Activated naive CD8-positive, alpha-beta T cell treated with anti-CD3 and anti-CD28 coated beads for 36 hours (primary cell): ENCODE measurements around the gene LYL1. TPM values are rescaled to one million over a fixed set of nuclear protein-coding genes. Genes with fewer than 3 reads are reported as not detected.

ENCODE experiments used
- DNase-seq: peaks from one replicate; pipeline ENCODE4 v3.0.0; 2021
- H3K27ac Mint-ChIP-seq: one replicate; pipeline ENCODE4 v1.8.0; 2022; ENCODE audit warnings: mild to moderate bottlenecking, moderate library complexity, mixed read lengths
- H3K27me3 Mint-ChIP-seq: one replicate; pipeline ENCODE4 v1.8.0; 2022; ENCODE audit warnings: mild to moderate bottlenecking, mixed read lengths
- H3K36me3 Mint-ChIP-seq: one replicate; pipeline ENCODE4 v1.8.0; 2021; ENCODE audit warnings: mild to moderate bottlenecking, mixed read lengths
- H3K4me1 Mint-ChIP-seq: one replicate; pipeline ENCODE4 v1.8.0; 2021; ENCODE audit warnings: mixed read lengths
- H3K4me3 Mint-ChIP-seq: one replicate; pipeline ENCODE4 v1.8.0; 2022; ENCODE audit warnings: mild to moderate bottlenecking, moderate library complexity, mixed read lengths
- H3K9me3 Mint-ChIP-seq: one replicate; pipeline ENCODE4 v1.8.0; 2022; ENCODE audit warnings: mixed read lengths
- total RNA-seq, 2 experiments: library from RNA; stranded (reverse); gene quantifications; one replicate each; pipeline ENCODE4 v1.2.3, GENCODE V29; 2021

The LYL1 gene
- total RNA-seq, 2 experiments from 2014 or later = 2.6 to 2.9 TPM

- H3K27me3 Mint-ChIP-seq = no peaks in the 10 kb centered on the region
- no peak for DNase-seq
- no peak overlapping the region for H3K4me3 Mint-ChIP-seq
- H3K9me3 Mint-ChIP-seq = no peaks in the 10 kb centered on the region
- no peak overlapping the region for H3K27ac Mint-ChIP-seq
- peaks cover 13% of the 10 kb centered on the region for H3K36me3 Mint-ChIP-seq
- H3K4me1 Mint-ChIP-seq = peaks cover 24% of the 10 kb centered on the region
Measured at GRCh38 chr19:13135068-13136062, 32.7 kb upstream of the LYL1 start.

DNA sequence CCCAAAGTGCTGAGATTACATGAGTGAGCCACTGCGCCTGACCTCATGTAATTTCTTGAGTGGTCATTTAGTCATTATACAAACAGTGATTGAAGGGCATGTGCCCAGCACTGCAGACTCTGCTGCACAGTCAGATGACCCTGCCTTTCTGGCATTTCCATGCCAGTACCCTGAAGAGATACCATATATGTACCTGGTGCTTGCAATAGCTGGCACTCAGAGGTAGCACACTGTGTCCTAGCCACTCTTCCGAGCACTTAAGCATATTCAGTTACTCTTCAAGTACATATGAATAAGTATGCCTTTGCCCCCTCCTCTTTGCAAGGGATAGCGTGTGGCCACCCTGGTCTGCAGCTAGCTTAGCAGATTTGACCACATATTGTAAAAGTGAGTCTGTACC, 32.0 kb upstream of the LYL1 start:
- H3K27ac Mint-ChIP-seq = no peak overlapping the region
- H3K36me3 Mint-ChIP-seq = peaks cover 13% of the 10 kb centered on the region
- H3K9me3 Mint-ChIP-seq = no peaks in the 10 kb centered on the region
- no peak for DNase-seq
- peaks cover 24% of the 10 kb centered on the region for H3K4me1 Mint-ChIP-seq
- no peaks in the 10 kb centered on the region for H3K27me3 Mint-ChIP-seq
- no peak overlapping the region for H3K4me3 Mint-ChIP-seq

- H3K9me3 Mint-ChIP-seq = no peaks in the 10 kb centered on the region
- H3K4me1 Mint-ChIP-seq = peaks cover 24% of the 10 kb centered on the region
- no peaks in the 10 kb centered on the region for H3K27me3 Mint-ChIP-seq
- no peak for DNase-seq
- peaks cover 13% of the 10 kb centered on the region for H3K36me3 Mint-ChIP-seq
- peak overlapping the region; percentile 90 for H3K27ac Mint-ChIP-seq
- no peak overlapping the region for H3K4me3 Mint-ChIP-seq
Measured at GRCh38 chr19:13133241-13133870, 30.7 kb upstream of the LYL1 start.

GRCh38 chr19:13132471-13133180, 30.0 kb upstream of the LYL1 start:
- Mint-ChIP-seq H3K36me3 (peaks cover 13% of the 10 kb centered on the region), H3K27ac (peak overlapping the region; percentile 90), H3K27me3 (no peaks in the 10 kb centered on the region), H3K4me1 (peaks cover 28% of the 10 kb centered on the region), H3K9me3 (no peaks in the 10 kb centered on the region), H3K4me3 (peak overlapping the region; percentile 15)
- DNase-seq = peak; percentile 68

- H3K27ac Mint-ChIP-seq = peak overlapping the region; percentile 47
- no peaks in the 10 kb centered on the region for H3K27me3 Mint-ChIP-seq
- no peaks in the 10 kb centered on the region for H3K9me3 Mint-ChIP-seq
- no peak overlapping the region for H3K4me3 Mint-ChIP-seq
- peaks cover 28% of the 10 kb centered on the region for H3K4me1 Mint-ChIP-seq
- DNase-seq = no peak
- peaks cover 13% of the 10 kb centered on the region for H3K36me3 Mint-ChIP-seq
Measured at GRCh38 chr19:13130886-13131490, 28.3 kb upstream of the LYL1 start.

DNA sequence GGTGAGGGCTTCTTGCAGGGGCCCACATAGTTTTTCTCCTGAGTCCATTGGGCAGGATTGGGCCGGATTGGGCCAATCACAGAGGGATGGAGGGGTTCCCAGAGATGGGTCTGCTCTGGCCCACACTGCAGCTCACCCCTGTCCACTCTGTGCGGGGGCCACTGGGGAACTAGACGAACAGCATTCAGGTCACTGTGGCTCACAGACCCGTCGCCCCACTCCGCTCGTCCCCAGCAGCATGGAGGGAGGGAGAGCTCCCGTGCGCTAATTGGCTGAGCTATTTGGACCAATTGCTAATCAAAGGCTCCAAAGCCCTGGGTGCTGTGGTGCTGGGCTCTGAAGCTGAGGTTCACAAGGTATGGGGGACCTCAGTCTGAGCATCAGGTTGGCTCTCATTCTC, 26.7 kb upstream of the LYL1 start:
- no peak overlapping the region for H3K4me3 Mint-ChIP-seq
- peaks cover 28% of the 10 kb centered on the region for H3K4me1 Mint-ChIP-seq
- H3K9me3 Mint-ChIP-seq = no peaks in the 10 kb centered on the region
- DNase-seq = no peak
- H3K36me3 Mint-ChIP-seq = peaks cover 13% of the 10 kb centered on the region
- H3K27ac Mint-ChIP-seq = no peak overlapping the region
- no peaks in the 10 kb centered on the region for H3K27me3 Mint-ChIP-seq

DNA sequence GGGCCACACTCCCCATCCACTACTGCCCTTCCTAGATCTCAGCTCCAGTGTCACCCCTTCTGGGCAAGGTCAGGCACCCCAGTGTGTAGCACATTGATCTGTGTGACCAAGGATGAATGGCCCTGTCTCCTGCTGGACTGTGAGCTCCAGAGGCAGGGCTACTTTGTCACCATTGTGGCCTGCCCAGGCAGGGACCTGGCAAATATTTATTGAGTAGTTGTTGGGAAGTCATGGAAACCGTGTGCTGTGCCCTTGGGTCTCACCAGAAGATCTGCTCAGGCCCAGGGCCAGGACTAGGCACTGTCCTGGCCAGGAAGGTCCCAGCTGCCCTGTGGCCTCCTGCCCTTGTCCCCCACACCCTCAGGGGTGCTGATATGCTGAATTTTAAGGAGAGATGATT, 25.9 kb upstream of the LYL1 start:
- H3K27ac Mint-ChIP-seq = no peak overlapping the region

GRCh38 chr19:13127811-13128575, 25.3 kb upstream of the LYL1 start:
- no peaks in the 10 kb centered on the region for H3K27me3 Mint-ChIP-seq
- DNase-seq = no peak
- no peak overlapping the region for H3K27ac Mint-ChIP-seq
- H3K36me3 Mint-ChIP-seq = peaks cover 9% of the 10 kb centered on the region
- no peaks in the 10 kb centered on the region for H3K9me3 Mint-ChIP-seq
- H3K4me1 Mint-ChIP-seq = peaks cover 27% of the 10 kb centered on the region
- H3K4me3 Mint-ChIP-seq = no peak overlapping the region

More for the DNA sequence above, 25.9 kb upstream of the LYL1 start:
- H3K27me3 Mint-ChIP-seq = no peaks in the 10 kb centered on the region
- peaks cover 29% of the 10 kb centered on the region for H3K4me1 Mint-ChIP-seq
- no peaks in the 10 kb centered on the region for H3K9me3 Mint-ChIP-seq
- H3K36me3 Mint-ChIP-seq = peaks cover 13% of the 10 kb centered on the region
- no peak overlapping the region for H3K4me3 Mint-ChIP-seq
- DNase-seq = no peak

- no peak overlapping the region for H3K4me3 Mint-ChIP-seq
- no peak for DNase-seq
- H3K36me3 Mint-ChIP-seq = peaks cover 5% of the 10 kb centered on the region
- H3K9me3 Mint-ChIP-seq = no peaks in the 10 kb centered on the region
- no peak overlapping the region for H3K27ac Mint-ChIP-seq
- H3K27me3 Mint-ChIP-seq = no peaks in the 10 kb centered on the region
- peaks cover 25% of the 10 kb centered on the region for H3K4me1 Mint-ChIP-seq
Measured at GRCh38 chr19:13127051-13127450, 24.4 kb upstream of the LYL1 start.

GRCh38 chr19:13122980-13123957, 20.6 kb upstream of the LYL1 start:
- H3K27ac Mint-ChIP-seq = peak overlapping the region; percentile 56
- H3K36me3 Mint-ChIP-seq = peaks cover 8% of the 10 kb centered on the region
- DNase-seq = no peak
- H3K27me3 Mint-ChIP-seq = no peaks in the 10 kb centered on the region
- H3K4me3 Mint-ChIP-seq = no peak overlapping the region
- H3K4me1 Mint-ChIP-seq = peaks cover 46% of the 10 kb centered on the region
- H3K9me3 Mint-ChIP-seq = no peaks in the 10 kb centered on the region

DNA sequence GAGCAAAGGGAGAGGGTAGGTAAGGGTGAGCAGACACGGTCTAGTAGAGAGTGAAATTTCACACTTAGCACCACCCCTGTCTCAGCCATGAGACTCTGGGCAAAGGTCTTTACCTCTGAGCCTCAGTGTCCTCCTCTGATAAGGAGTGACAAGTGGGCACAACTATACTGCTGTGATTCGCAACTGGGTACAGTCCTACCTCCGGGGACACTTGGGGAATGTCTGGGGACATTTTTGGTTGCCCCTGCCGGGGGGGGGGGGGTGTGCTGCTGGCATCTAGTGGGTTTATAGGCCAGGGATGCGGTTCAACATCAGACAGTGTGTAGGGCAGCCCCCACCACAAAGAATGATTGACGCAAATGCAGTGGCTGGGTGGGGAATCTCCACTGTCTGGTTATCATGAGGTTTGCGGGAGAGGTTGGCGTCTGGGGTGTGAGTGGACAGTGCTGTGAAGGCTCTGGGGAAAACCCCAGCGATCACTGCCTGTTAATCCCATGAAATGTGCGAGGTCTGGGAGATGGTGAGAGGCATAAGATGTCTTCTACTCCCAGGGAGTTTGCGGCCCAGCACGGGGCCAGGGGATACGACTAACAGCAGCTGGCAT, 19.7 kb upstream of the LYL1 start:
- Mint-ChIP-seq H3K27ac (peak overlapping the region; percentile 56), H3K4me3 (no peak overlapping the region), H3K4me1 (peaks cover 42% of the 10 kb centered on the region), H3K27me3 (no peaks in the 10 kb centered on the region), H3K9me3 (no peaks in the 10 kb centered on the region), H3K36me3 (peaks cover 8% of the 10 kb centered on the region)
- DNase-seq = no peak

DNA sequence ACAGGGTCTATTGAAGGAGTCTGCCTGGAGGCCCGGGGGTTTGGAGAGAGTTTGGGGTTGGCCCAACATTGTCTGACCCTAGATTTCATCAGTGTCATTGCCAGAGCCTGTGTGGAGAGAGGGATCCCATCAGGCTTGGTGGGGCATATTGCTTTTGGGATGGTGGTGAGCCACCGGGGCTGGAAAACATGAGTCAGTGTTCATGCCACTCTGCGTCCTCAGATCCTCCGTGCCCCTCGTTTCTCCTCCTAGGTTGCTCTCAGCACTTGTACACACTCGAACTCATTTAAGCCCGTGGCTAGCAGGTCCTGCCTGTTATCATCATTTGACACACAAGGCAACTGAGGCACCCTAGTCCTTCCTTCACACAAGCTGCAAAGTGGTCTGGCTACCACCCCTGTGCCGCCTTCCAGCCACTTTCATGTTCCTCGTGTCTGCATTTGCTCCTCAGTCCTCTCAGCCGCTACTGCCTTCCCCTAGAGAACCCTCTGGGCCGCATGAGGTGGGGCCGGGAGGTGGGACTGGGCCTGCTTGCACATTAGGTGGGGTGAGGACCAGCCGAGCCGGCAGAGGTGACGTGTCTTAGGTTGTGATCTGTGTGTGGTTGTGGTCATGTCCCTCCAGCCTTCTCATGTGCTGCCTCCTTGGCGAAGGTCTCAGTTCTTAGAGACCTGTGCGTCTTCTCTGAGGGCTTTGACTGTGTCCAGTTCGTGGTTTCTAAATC, 19.1 kb upstream of the LYL1 start:
- Mint-ChIP-seq H3K36me3 (peaks cover 8% of the 10 kb centered on the region), H3K27ac (peak overlapping the region; percentile 56), H3K27me3 (no peaks in the 10 kb centered on the region), H3K4me3 (peak overlapping the region; percentile 43), H3K4me1 (peaks cover 42% of the 10 kb centered on the region), H3K9me3 (no peaks in the 10 kb centered on the region)
- no peak for DNase-seq
